Measurements from ENCODE around the gene PACRG.

GRCh38 chr6:163214259-163214658 is 486.5 kb downstream of the PACRG start:
- TF ChIP-seq TAF1 (IDR thresholded peaks at IDR 0.05; ENCODE audit: borderline replicate concordance, low read depth, low read length) (no peak), POLR2AphosphoS5 (IDR thresholded peaks at IDR 0.05; ENCODE audit: low read depth, low read length) (no peak), POLR2A (IDR thresholded peaks at IDR 0.05; ENCODE audit: low read depth, low read length) (no peak)

Data from GM12892 (cell line).